Stomach smooth muscle (tissue), 2 donors: Measurements from ENCODE around the gene DGCR2.
"Not testable (repeated sequence)": the region's sequence is repeated elsewhere in the genome, so short reads cannot be mapped to it uniquely, and the experiment has no call there.

ENCODE experiments used
- H3K27ac ChIP-seq: one replicate; pipeline ENCODE4 v1.7.0; 2013; ENCODE audit warnings: mild to moderate bottlenecking, low read length, inconsistent platforms
- H3K27me3 ChIP-seq, 2 donors: one replicate each; pipeline ENCODE4 v1.7.0; 2013; ENCODE audit warnings: low read length in 2 of 2; ENCODE audit not compliant: insufficient read depth in 2 of 2, control insufficient read depth in 1 of 2
- H3K36me3 ChIP-seq, 2 donors: one replicate each; pipeline ENCODE4 v1.7.0; 2013; ENCODE audit warnings: low read length in 2 of 2; ENCODE audit not compliant: control insufficient read depth in 2 of 2, insufficient read depth in 2 of 2
- H3K4me1 ChIP-seq: one replicate; pipeline ENCODE4 v1.7.0; 2013; ENCODE audit warnings: low read length; ENCODE audit not compliant: control insufficient read depth, insufficient read depth
- H3K4me3 ChIP-seq, 2 donors: one replicate each; pipeline ENCODE4 v1.7.0; 2013; ENCODE audit warnings: low read length in 2 of 2
- H3K9ac ChIP-seq, 2 donors: one replicate each; pipeline ENCODE4 v1.7.0; 2013; ENCODE audit warnings: low read length in 2 of 2, mild to moderate bottlenecking in 1 of 2
- H3K9me3 ChIP-seq, 2 donors: one replicate each; pipeline ENCODE4 v1.7.0; 2013; ENCODE audit warnings: low read length in 2 of 2; ENCODE audit not compliant: control insufficient read depth in 2 of 2
- donor health status: healthy.
- donor health status: Pancreatic carcinoma.

Gene DGCR2

DNA sequence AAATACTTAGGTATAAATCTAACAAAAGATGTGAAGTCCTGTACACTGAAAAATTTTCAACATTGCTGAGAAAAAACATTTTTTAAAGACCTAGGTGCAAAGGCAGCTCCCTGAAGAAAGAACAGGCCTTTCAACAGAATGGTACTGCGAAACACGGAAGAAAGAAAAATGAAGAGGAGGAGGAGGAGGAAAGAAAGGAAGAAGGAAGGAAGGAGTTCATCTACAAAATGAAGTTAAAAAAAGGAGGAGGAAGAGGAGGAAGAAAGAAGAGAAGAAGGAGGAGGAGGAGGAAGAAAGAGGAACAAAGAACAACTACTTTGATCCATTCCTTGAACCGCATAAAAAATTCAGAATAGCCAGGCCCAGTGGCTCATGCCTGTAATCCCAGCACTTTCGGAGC is 29.5 kb downstream of the DGCR2 start:
- H3K27me3 ChIP-seq, result no peaks in the 10 kb centered on the region
- no peaks in the 10 kb centered on the region for H3K4me1 ChIP-seq
- no peak overlapping the region for H3K4me3 ChIP-seq
- no peak overlapping the region for H3K9ac ChIP-seq
- peaks cover 11 to 14% of the 10 kb centered on the region in 2 donors for H3K36me3 ChIP-seq
- no peak overlapping the region for H3K27ac ChIP-seq
- no peaks in the 10 kb centered on the region for H3K9me3 ChIP-seq

DNA sequence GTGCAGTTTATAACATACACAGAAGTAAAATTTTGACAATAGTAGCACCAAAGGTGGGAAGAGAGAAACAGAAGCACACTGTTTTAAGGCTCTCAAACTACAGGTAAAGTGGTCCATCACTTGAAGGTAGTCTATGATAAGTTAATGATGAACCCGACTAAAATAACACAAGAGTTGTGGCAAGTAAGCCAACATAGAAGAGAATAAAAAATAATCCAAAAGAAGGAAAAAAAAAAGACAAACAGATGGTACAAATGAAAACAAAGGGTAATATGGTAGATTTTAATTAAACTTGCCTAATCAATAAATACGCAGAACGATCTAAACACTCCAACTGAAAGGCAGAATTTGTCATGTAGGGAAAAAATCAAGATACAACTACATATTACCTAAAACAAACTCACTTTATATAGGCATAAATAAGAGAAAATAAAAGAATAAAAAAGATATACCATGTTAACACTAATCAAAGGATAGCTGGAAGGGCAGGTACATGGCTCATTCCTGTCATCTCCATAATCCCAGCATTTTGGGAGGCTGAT is 31.6 kb downstream of the DGCR2 start:
- peaks cover 17 to 18% of the 10 kb centered on the region in 2 donors for H3K36me3 ChIP-seq
- H3K27me3 ChIP-seq, result no peaks in the 10 kb centered on the region
- H3K4me1 ChIP-seq, result no peaks in the 10 kb centered on the region
- H3K9ac ChIP-seq, result no peak overlapping the region
- H3K27ac ChIP-seq, result no peak overlapping the region
- no peaks in the 10 kb centered on the region for H3K9me3 ChIP-seq
- no peak overlapping the region for H3K4me3 ChIP-seq

DNA sequence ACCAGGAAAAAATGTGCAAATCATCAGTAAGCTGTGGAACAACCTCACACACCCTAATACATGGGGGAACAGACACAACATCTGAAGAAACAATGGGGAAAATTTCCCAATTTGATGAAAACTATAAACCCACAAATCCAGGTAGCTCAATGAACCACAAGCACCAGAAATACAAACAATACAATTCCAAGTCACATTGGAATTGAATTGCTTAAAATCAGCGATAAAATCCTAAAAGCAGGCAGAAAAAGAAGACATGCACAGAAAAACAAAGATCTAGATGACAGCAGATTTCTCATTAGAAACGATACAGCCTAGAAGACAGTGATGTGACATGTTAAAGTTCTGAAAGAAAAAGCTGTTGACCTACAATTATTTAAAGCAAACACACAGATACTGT is 32.0 kb downstream of the DGCR2 start:
- Histone ChIP-seq H3K9me3 (no peaks in the 10 kb centered on the region), H3K27ac (no peak overlapping the region), H3K4me3 (no peak overlapping the region), H3K27me3 (no peaks in the 10 kb centered on the region), H3K9ac (no peak overlapping the region), H3K4me1 (no peaks in the 10 kb centered on the region), H3K36me3 (peaks cover 17 to 18% of the 10 kb centered on the region in 2 donors)

DNA sequence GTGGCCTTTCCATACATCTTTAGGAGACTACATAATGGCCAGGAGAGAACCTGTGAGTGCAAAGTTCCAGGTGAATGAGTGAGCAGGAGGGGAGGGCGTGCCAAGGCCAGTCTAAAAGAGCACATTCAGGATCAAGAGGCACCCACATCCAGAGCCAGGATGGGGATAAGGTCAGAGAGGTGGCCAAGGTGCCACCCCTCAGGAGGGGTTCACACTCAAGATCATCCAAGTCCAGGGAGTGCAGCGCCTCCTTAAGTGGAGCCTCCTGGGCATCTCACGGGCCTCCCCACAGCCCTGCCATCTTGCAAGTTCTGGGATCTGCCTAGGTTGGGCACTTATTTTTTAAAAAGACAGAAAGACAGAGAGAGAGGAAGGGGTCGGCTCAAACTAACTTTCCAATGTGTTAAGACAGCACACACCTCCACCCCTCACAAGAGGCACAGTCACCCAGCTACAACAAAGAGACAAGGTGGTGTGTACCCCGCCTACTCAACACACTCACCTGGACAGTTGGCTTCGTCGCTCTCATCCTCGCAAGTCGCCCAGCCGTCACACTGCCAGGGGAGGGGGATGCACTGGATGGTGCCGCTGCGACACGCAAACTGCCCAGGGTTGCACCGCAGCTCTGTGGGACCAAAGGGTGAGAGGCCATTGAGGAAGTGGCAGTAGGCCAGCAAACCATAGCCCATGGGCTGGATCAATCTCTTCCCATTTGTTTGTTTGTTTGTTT is 33.2 kb downstream of the DGCR2 start:
- Histone ChIP-seq H3K9ac (no peak overlapping the region), H3K27me3 (no peaks in the 10 kb centered on the region), H3K4me3 (no peak overlapping the region), H3K4me1 (no peaks in the 10 kb centered on the region), H3K27ac (no peak overlapping the region), H3K9me3 (no peaks in the 10 kb centered on the region), H3K36me3 (peaks cover 17 to 18% of the 10 kb centered on the region in 2 donors)

DNA sequence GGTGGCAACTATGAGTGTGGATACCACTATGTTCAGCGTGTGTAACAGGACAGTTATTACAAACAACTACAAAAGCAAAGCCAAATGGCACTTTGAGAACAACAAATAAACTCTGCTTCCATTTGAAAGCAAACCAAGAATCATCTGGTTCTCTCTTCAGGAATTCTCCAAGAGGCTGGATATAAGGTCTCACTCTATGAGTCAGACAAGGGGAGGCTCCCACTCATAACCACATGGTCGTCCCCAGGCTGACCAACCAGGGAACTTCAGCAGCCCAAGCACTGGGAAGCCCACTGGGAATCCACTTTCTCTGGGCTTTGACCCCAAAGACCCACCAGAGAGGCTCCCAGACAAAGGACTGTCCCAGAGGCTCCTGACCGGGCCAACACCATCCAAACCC is 35.3 kb downstream of the DGCR2 start:
- Histone ChIP-seq H3K9me3 (no peaks in the 10 kb centered on the region), H3K4me1 (no peaks in the 10 kb centered on the region), H3K4me3 (no peak overlapping the region), H3K36me3 (peaks cover 17 to 18% of the 10 kb centered on the region in 2 donors), H3K27me3 (no peaks in the 10 kb centered on the region), H3K9ac (no peak overlapping the region), H3K27ac (no peak overlapping the region)

DNA sequence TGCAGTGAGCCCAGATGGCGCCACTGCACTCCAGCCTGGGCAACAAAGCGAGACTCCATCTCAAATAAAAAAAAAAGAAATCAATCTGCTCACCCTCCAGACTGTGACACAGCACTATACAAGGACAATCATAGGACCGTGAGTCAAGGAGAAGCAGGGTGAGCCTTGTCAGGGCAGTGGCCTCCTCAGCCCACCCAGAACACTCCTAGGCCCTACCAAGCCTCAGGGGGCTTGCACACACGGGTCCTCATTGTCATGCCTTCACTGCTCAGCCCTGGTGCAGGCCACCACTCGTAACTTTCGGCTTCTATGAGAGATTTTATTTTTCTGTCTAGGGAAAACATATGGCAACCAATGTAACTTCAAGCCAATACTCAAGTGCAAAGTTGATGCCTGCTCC is 35.8 kb downstream of the DGCR2 start:
- Histone ChIP-seq H3K4me1 (no peaks in the 10 kb centered on the region), H3K4me3 (no peak overlapping the region), H3K27me3 (no peaks in the 10 kb centered on the region), H3K27ac (no peak overlapping the region), H3K9ac (no peak overlapping the region), H3K9me3 (no peaks in the 10 kb centered on the region), H3K36me3 (peaks cover 17 to 18% of the 10 kb centered on the region in 2 donors)

DNA sequence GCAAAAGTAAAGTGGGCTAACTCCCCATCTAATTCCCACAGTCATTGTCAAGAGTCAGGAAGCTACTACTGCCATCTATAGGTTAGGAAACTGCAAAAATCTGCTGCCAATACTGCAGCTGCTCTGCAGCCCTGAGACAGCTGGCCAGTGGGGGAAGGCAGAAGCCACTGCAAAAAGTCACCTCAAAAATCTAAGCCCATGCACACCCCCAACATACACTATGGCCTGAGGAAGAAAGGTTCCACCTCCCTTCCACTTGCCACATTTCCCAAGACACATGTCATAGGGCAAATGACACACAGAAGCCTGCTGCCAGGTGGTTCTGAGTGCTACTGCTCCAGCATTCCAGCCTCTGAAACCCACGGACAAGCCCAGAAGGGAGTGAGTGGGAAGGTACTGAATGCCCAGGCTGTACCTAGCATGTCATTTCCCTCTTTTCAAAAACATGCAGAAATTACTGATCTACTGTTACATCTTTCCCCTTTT is 36.9 kb downstream of the DGCR2 start:
- peaks cover 20 to 24% of the 10 kb centered on the region in 2 donors for H3K36me3 ChIP-seq
- no peak overlapping the region for H3K4me3 ChIP-seq
- H3K27me3 ChIP-seq, result no peaks in the 10 kb centered on the region
- H3K4me1 ChIP-seq, result no peaks in the 10 kb centered on the region
- H3K27ac ChIP-seq, result no peak overlapping the region
- no peaks in the 10 kb centered on the region for H3K9me3 ChIP-seq
- H3K9ac ChIP-seq, result no peak overlapping the region

DNA sequence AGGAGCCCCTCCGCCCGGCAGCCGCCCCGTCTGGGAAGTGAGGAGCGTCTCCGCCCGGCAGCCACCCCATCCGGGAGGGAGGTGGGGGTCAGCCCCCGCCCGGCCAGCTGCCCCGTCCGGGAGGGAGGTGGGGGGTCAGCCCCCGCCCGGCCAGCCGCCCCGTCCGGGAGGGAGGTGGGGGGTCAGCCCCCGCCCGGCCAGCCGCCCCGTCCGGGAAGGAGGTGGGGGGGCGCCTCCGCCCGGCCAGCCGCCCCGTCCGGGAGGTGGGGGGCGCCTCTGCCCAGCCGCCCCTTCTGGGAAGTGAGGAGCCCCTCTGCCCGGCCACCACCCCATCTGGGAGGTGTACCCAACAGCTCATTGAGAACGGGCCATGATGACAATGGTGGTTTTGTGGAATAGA is 37.6 kb downstream of the DGCR2 start:
- H3K4me3 ChIP-seq, H3K27me3 ChIP-seq, H3K27ac ChIP-seq, H3K9ac ChIP-seq, H3K4me1 ChIP-seq, H3K9me3 ChIP-seq: not testable (repeated sequence)
- H3K36me3 ChIP-seq, result peaks cover 23 to 24% of the 10 kb centered on the region in 2 donors

DNA sequence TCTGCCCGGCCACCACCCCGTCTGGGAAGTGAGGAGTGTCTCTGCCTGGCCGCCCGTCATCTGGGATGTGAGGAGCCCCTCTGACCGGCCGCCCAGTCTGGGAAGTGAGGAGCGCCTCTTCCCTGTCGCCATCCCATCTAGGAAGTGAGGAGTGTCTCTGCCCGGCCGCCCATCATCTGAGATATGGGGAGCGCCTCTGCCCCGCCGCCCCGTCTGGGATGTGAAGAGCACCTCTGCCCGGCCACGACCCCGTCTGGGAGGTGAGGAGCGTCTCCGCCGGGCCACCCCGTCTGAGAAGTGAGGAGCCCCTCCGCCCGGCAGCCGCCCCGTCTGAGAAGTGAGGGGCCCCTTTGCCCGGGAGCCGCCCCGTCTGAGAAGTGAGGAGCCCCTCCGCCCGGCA is 38.1 kb downstream of the DGCR2 start:
- not testable (repeated sequence) for H3K27ac ChIP-seq, H3K9me3 ChIP-seq, H3K9ac ChIP-seq, H3K4me3 ChIP-seq, H3K4me1 ChIP-seq, H3K27me3 ChIP-seq
- H3K36me3 ChIP-seq, result peaks cover 21 to 22% of the 10 kb centered on the region in 2 donors

DNA sequence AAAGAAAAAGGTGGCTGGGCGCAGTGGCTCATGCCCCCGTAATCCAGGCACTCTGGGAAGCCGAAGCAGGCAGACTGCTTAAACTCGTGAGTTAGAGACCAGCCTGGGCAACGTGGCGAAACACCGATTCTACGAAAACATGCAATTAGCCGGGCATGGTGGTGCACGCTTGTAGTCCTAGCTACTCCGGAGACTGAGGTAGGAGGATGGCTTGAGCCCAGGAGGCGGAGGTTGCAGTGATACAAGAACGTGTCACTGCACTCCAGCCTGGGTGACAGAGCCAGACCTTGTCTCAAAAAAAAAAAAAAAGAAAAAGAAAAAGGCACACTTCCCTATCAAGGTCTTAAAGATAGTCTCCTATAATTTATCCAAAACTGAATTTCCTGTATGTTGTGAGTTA is 39.4 kb downstream of the DGCR2 start:
- no peak overlapping the region for H3K9ac ChIP-seq
- H3K4me1 ChIP-seq, result no peaks in the 10 kb centered on the region
- peaks cover 10 to 12% of the 10 kb centered on the region in 2 donors for H3K36me3 ChIP-seq
- no peak overlapping the region for H3K27ac ChIP-seq
- H3K4me3 ChIP-seq, result no peak overlapping the region
- no peaks in the 10 kb centered on the region for H3K27me3 ChIP-seq
- H3K9me3 ChIP-seq, result no peaks in the 10 kb centered on the region

DNA sequence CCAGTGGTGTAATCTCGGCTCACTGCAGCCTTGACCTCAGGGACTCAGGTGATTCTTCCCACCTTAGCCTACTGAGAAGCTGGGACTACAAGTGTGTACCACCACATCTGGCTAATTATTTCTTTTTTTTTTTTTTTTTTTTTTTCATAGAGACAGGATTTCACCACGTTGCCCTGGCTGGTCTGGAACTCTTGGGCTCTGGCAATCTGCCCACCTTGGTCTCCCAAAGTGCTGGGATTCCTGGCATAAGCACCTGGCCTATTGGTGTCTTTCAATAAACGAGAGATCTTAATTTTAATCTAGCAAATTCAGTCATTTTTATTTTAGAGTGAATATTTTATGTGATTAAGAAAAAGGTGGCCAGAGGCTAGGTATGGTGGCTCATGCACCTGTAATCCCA is 40.1 kb downstream of the DGCR2 start:
- Histone ChIP-seq H3K36me3 (peaks cover 10 to 12% of the 10 kb centered on the region in 2 donors), H3K9ac (no peak overlapping the region), H3K4me1 (no peaks in the 10 kb centered on the region), H3K4me3 (no peak overlapping the region), H3K9me3 (no peaks in the 10 kb centered on the region), H3K27ac (no peak overlapping the region), H3K27me3 (no peaks in the 10 kb centered on the region)
